NCI-H524 (cell line): Measurements from ENCODE around the gene IGBP1.
"Not testable (repeated sequence)": the region's sequence is repeated elsewhere in the genome, so short reads cannot be mapped to it uniquely, and the experiment has no call there.

Source experiments
- DNase-seq, 2 experiments: peaks; one replicate each; lab custom pipeline; 2025; lab: John Stamatoyannopoulos, UW

Gene IGBP1

GRCh38 chrX:70133303-70134115, at the start of gene IGBP1:
IGBP1 (plus strand) TSS chrX:70133447; CDS start chrX:70133948, 501 bp downstream.
- DNase-seq = peak; percentile 93

- DNase-seq = no peak
Measured at GRCh38 chrX:70084592-70085240, 48.5 kb upstream of the IGBP1 start.

DNA sequence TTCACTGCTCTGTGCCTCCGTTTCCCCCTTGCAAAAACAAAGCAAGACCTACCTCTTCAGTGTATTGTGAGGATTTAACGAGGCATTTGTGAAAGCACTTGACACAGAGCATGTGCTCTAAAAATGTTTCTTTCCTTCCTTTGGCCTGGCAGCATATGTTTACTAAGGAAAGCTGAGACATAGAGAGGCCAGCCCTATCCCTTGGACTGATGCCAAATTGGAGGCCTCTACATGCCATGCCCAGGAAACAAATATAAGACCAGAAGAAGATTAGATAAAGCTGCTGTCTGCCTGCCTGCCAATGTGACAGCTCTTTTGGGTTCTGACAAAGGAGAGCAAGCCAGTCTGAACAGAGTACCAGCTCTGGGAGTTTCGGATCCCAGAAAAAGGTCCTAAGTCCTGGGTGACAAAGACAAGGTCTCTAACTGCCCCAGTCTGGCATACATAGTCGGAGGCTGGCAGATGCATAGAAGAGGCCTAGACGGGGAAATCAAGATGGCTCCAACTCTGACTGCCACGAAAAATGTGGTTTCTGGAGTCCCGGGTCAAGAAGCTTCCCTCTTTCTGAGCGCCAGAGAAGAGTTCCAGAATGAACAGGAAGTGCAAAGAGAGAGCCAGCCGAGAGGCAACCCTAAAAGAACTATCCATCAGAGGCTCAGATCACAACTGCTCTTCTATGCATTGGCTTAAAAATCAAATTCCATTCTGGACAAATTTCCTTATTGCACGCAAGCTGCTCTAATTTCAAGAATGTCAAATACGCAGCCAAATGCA, 45.2 kb upstream of the IGBP1 start:
- DNase-seq = peak; percentile 35 to 81

- no peak for DNase-seq
Measured at GRCh38 chrX:70088751-70089150, 44.5 kb upstream of the IGBP1 start.

DNA sequence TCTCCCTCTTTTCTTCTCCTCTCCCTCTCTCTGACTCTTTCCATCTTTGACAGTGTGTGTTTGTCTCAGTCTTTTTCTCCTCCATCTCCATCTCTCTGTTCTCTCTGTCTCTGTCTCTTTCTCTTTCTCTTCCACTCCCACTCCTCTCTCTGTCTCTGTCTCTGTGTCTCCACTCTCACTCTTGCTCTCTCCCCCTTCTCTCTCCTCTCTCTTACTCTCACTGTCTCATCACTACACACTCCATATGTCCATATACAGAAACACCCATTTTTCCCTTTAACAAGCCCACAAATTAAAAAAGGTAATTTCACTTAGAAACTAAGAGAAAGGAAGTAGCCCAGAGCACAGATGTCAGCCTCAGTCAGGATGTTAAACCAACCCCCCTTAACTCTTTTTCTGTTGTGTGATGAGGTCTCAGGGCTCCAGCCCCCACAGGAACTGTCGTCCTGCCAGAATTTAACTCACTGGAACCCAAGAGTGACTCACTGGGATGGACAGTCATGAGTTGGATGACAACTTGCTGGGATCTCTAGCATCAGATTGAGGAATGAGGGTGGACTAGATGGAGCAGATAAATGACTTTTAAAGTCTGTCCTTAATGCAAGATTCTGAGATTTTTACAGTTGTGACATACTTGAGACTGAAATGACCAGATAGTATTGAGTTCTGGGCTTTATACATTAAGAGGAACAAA, 43.5 kb upstream of the IGBP1 start:
- DNase-seq = no peak

- DNase-seq = no peak
Measured at GRCh38 chrX:70092247-70092646, 41.0 kb upstream of the IGBP1 start.

DNA sequence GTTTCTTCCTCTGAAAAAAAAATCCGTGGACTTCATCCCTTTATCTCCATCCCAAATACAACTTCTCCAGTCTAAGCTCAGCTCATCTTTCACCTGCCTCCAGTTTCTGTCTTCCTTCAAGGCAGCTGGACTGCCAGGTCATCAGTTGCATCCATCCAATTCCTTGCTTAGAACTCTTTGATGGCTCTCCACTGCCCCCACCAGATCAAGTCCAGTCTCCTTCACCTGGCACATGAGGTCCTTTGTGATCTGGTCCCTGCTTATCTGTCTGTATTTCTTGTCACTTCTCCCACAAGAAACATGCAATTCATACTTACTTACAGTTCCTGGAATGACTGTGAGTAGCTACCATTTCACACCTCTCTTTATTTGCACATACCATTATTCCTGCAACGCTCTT, 37.2 kb upstream of the IGBP1 start:
- DNase-seq = peak; percentile 29 to 64

DNA sequence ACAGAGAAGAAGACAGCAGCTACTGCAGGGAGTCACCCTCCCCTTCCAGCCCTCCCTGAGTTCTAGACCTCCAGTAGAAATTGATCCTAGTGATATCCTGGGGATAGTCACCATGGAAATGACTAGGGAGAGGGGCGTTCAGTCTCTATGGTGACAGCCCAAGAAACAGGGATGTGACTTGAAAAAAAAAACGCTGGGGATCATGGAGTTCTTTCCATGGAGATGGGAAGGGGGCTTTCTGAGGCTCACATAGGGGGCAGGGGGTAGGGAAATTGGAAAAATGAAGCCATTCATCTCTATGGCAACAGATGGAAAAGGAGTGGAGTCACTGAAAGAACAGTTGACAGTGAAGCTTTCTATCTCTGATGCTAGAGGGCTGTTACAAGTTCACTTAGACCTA, 28.0 kb upstream of the IGBP1 start:
- DNase-seq = no peak

DNA sequence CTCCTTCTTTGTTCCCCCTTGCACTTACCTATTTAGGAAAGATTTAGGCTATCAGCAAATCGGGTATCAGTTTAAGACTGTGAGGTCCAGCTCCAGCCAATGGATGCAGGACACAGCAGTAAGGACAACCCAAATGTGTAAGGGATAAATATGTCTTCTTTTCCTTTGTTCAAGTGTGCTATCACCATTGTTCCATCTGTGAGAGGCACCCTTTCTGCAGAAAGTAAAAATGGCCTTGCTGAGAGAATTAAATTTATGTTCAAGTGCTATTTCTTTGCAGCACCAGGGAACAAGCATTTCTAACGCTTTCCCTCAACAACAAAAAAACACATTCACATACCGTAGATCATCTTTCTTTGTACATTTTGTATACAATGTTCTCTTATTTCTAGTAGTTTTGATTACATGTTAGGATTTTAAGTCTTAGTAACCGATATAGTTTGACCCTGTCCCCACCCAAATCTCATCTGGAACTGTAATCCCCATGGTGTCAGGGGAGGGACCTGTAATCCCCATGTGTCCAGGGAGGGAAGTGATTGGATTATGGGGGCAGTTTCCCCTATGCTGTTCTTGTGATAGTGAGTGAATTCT, 21.7 kb upstream of the IGBP1 start:
- not testable (repeated sequence) for DNase-seq

DNA sequence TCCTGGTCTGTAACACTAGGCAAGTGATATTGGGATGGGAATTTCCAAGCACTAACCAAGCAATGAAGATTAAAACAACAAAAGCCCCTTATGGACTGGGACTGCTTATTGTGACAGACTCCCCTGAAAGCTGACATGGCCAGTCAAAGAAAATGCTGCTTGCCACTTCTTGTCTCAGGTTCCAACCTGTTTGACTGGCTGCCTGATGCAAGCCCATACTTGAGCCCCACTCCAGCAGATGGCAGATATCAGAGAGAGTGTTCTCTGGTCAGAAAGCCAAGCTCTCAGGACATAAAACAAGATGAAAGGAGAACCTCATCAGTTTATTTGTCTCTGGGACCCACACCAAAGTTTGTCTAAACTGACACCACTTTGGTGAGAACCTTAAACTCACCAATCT, 15.5 kb upstream of the IGBP1 start:
- DNase-seq = peak in 1 of 2 experiments; percentile 31

DNA sequence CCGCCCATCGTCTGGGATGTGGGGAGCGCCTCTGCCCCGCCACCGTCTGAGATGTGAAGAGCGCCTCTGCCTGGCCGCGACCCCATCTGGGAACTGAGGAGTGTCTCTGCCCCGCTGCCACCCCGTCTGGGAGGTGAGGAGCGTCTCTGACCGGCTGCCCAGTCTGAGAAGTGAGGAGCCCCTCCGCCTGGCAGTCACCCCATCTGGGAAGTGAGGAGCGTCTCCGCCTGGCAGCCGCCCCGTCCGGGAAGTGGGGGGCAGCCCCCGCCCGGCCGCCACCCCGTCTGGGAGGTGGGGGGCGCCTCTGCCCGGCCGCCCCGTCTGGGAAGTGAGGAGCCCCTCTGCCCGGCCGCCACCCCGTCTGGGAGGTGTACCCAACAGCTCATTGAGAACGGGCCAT, 10.2 kb upstream of the IGBP1 start:
- DNase-seq = not testable (repeated sequence)

GRCh38 chrX:70124678-70125077, 8.6 kb upstream of the IGBP1 start:
- DNase-seq = no peak

DNA sequence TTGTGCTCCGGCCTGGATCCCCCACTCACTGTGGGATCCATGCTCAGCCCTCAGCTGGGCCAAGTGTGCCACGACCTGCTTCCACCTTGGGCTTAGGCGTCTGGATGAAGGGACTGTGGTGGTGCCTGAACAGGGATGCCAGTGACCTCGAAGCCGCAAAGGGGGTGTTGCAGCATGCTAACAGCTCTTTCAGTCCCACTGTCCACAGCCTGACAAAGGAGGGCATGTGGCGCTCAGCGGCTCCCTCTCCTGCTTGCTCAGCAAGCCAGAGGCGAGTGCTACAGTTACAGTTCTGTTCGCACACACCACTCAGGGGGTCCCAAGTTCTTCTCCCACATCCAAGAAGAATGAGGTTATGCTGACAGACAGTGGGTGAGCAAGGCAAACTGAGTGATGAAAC, 5.2 kb upstream of the IGBP1 start:
- DNase-seq = no peak

DNA sequence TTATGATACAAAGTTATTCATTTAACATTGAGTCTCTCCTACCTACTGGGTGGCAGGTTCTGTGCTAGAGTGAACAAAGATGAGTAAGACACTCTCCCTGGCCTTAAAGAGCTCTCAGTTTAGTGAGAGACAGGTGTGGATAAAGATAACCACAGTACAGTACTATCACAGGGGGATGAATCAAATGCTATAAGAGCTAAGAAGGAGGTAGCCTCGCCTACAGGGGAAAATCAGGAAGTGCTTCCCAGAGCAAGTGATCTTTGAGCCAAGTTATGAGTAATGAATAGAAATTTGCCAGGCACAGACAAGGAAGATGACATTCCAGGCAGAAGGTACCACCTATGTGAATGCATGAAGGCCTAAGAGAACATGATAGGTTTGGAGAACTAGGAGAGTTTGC, 3.4 kb upstream of the IGBP1 start:
- DNase-seq = no peak

GRCh38 chrX:70132224-70132623, 1.0 kb upstream of the IGBP1 start:
- DNase-seq = peak in 1 of 2 experiments; percentile 25

GRCh38 chrX:70132877-70133302, 357 bp upstream of the IGBP1 start:
- DNase-seq = no peak

DNA sequence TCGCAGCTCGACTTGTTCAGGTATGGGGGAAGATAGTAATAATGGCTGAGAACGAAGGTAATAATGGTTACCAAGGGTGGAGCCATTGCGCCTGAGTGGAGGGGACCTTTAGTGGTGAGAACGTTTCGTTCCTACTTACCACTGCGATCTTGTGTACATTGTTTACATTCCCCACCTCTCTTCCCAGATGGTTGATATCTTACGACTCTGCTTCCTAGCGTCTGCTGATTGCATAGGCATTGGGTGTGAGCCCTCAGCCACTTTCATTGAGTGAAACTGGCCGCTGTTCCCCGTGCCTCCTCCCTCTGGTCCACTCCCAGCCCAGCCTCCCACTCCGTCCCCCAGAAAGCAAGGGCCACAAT, 850 bp downstream of the IGBP1 start:
- peak in 1 of 2 experiments; percentile 47 for DNase-seq

DNA sequence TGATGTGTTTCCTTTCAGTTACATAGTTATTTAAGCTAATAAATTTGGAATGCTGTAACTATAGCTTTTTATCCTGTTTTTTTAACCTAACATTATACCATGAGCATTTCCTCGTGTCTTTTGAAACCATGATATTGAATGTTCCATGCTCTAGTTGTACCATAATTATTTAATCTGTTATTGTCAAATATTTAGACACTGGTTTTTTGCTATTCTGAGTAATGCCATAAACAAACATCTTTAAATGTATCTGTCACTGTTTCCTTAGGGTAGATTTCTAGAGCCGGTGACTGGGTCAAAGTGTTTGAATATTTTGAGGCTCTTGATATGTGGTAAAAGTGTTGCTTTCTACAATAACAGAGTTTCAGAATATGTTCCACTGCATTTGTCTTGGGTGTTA, 5.4 kb downstream of the IGBP1 start:
- no peak for DNase-seq

- DNase-seq = no peak
Measured at GRCh38 chrX:70139736-70140135, 6.5 kb downstream of the IGBP1 start.

DNA sequence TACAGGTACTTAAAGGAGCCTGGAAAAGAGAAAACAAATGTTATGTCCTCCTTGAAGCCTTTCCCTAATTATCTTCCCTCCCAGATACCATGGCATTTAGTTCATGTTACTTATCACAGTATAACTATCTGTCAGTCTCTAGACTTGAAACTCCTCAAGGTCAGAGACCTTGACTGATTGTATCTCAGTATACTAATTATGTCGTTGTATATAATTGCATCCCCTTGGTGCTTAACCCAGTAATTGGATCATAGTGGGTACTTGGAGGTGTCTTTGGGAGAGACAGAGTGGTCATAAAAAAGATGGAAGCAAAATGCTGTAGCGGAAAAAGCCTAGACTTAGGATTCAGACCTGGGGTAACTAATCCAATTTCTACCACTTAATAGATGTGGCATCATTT, 8.1 kb downstream of the IGBP1 start:
- no peak for DNase-seq
